PC-9 (cell line): ENCODE measurements around the gene GALM. TPM values are rescaled to one million over a fixed set of nuclear protein-coding genes. Genes with fewer than 3 reads are reported as not detected.

Source experiments
- BruUV-seq: library from RNA; stranded (reverse); fragments of 400-500 nt; replicated peaks from 2 replicates; lab custom pipeline; 2021; lab: Mats Ljungman, UMichigan
- CTCF ChIA-PET: fragments of 300-600 bp; sonication (Branson Sonifier 250); formaldehyde crosslinking; loops from one replicate; lab custom pipeline; 2022; ENCODE audit warnings: antibody characterized with exemption; lab: Charles Lee
- POLR2A ChIA-PET: fragments of 300-600 bp; sonication (Branson Sonifier 250); formaldehyde crosslinking; loops from one replicate; lab custom pipeline; 2022; ENCODE audit warnings: antibody characterized with exemption; ENCODE audit not compliant: unreplicated experiment; lab: Charles Lee
- DNase-seq, 2 experiments: peaks; one replicate each; pipeline versions ENCODE4 v3.0.0 to v3.0.0-alpha.2; 2015 to 2022; ENCODE audit warnings: mixed read lengths in 1 of 2
- H2AFZ ChIP-seq: fragments of 200-600 bp; sonication (generic); 2 replicates; pipeline ENCODE4 v1.8.1; 2017; ENCODE audit warnings: antibody characterized with exemption
- H3F3A ChIP-seq: fragments of 200-600 bp; sonication (generic); 2 replicates; pipeline ENCODE4 v1.8.1; 2017; ENCODE audit warnings: antibody characterized with exemption, mild to moderate bottlenecking, low read depth; ENCODE audit not compliant: insufficient read depth
- H3K27ac ChIP-seq: fragments of 200-600 bp; sonication (generic); 2 replicates; pipeline ENCODE4 v1.6.1; 2016; ENCODE audit warnings: mixed run types
- H3K27me3 ChIP-seq: fragments of 200-600 bp; sonication (generic); 2 replicates; pipeline ENCODE4 v1.6.1; 2016; ENCODE audit warnings: low read depth, mixed run types; ENCODE audit not compliant: insufficient read depth
- H3K36me3 ChIP-seq: fragments of 200-600 bp; sonication (generic); 2 replicates; pipeline ENCODE4 v1.6.1; 2016; ENCODE audit warnings: low read depth, mixed run types
- H3K4me1 ChIP-seq: fragments of 200-600 bp; sonication (generic); replicated peaks from 2 replicates; pipeline ENCODE4 v1.6.1; 2016; ENCODE audit warnings: mixed run types; ENCODE audit not compliant: insufficient read depth
- H3K4me2 ChIP-seq: fragments of 200-600 bp; sonication (generic); 2 replicates; pipeline ENCODE4 v1.6.1; 2017; ENCODE audit warnings: mixed run types
- H3K4me3 ChIP-seq: fragments of 200-600 bp; sonication (generic); 2 replicates; pipeline ENCODE4 v1.6.1; 2016; ENCODE audit warnings: mixed run types
- H3K79me2 ChIP-seq: fragments of 200-600 bp; sonication (generic); 2 replicates; pipeline ENCODE4 v1.6.1; 2017; ENCODE audit warnings: low read depth, mixed run types
- H3K9me2 ChIP-seq: fragments of 200-600 bp; sonication (generic); 2 replicates; pipeline ENCODE4 v1.8.1; 2017; ENCODE audit warnings: mild to moderate bottlenecking; ENCODE audit not compliant: insufficient read depth
- H3K9me3 ChIP-seq: fragments of 200-600 bp; sonication (generic); 2 replicates; pipeline ENCODE4 v1.8.1; 2016; ENCODE audit warnings: low read depth; ENCODE audit not compliant: insufficient read depth
- H4K20me1 ChIP-seq: fragments of 200-600 bp; sonication (generic); 2 replicates; pipeline ENCODE4 v1.8.1; 2017; ENCODE audit not compliant: insufficient read depth
- CTCF ChIP-seq: fragments of 200-600 bp; sonication (generic); conservative IDR thresholded peaks from 2 replicates; pipeline ENCODE4 v1.6.1; 2017; ENCODE audit warnings: mixed run types, antibody characterized with exemption, mild to moderate bottlenecking, moderate library complexity
- EZH2 ChIP-seq: fragments of 200-600 bp; sonication (generic); IDR thresholded peaks from 2 replicates; pipeline ENCODE4 v1.8.0; 2017; ENCODE audit warnings: antibody characterized with exemption, low read depth
- intact Hi-C: fragments of 100-400 bp; cut with micrococcal nuclease; formaldehyde crosslinking; loops from one replicate; pipeline ENCODE4 v1.10.0; 2022; ENCODE audit not compliant: unreplicated experiment
- total RNA-seq: library from RNA; stranded (reverse); gene quantifications from 2 replicates; pipeline ENCODE4 v1.2.3, GENCODE V29; 2021

The GALM gene
- total RNA-seq, 1 experiment from 2014 or later, result 27.7 TPM

GRCh38 chr2:38631976-38632375 lies 33.9 kb upstream of the GALM start:
- Histone ChIP-seq H4K20me1 (no peaks in the 10 kb centered on the region), H3K4me1 (peaks cover 8% of the 10 kb centered on the region), H3K27me3 (no peaks in the 10 kb centered on the region), H3K9me2 (no peaks in the 10 kb centered on the region; the same call in 1 of the 2 replicates), H3K4me2 (no peak overlapping the region), H2AFZ (no peak overlapping the region), H3K4me3 (no peak overlapping the region), H3K27ac (no peak overlapping the region), H3K9me3 (no peaks in the 10 kb centered on the region), H3K79me2 (no peaks in the 10 kb centered on the region), H3K36me3 (no peaks in the 10 kb centered on the region), H3F3A (no peaks in the 10 kb centered on the region)
- BruUV-seq, result no TSS peak
- ChIA-PET CTCF (no interaction called here), POLR2A (no interaction called here)
- no peak for TF ChIP-seq EZH2
- no peak for DNase-seq
- intact Hi-C loops, result no loop called here

- Histone ChIP-seq H3K9me3 (no peaks in the 10 kb centered on the region), H3F3A (no peaks in the 10 kb centered on the region), H3K4me3 (no peak overlapping the region), H3K4me1 (peaks cover 8% of the 10 kb centered on the region), H3K9me2 (no peaks in the 10 kb centered on the region; the same call in 1 of the 2 replicates), H3K27me3 (no peaks in the 10 kb centered on the region), H3K36me3 (no peaks in the 10 kb centered on the region), H3K79me2 (no peaks in the 10 kb centered on the region), H3K4me2 (no peak overlapping the region), H2AFZ (no peak overlapping the region), H4K20me1 (no peaks in the 10 kb centered on the region), H3K27ac (no peak overlapping the region)
- ChIA-PET CTCF (no interaction called here), POLR2A (no interaction called here)
- TF ChIP-seq CTCF (no peak), EZH2 (no peak)
- no TSS peak for BruUV-seq
- DNase-seq, result no peak
- intact Hi-C loops, result no loop called here
Observed at GRCh38 chr2:38632980-38633379, 32.9 kb upstream of the GALM start.

- Histone ChIP-seq H3F3A (no peaks in the 10 kb centered on the region), H3K9me3 (no peaks in the 10 kb centered on the region), H3K4me2 (no peak overlapping the region), H2AFZ (no peak overlapping the region), H3K27ac (no peak overlapping the region), H4K20me1 (no peaks in the 10 kb centered on the region), H3K4me1 (peaks cover 8% of the 10 kb centered on the region), H3K4me3 (no peak overlapping the region), H3K27me3 (no peaks in the 10 kb centered on the region), H3K36me3 (no peaks in the 10 kb centered on the region), H3K79me2 (no peaks in the 10 kb centered on the region), H3K9me2 (no peaks in the 10 kb centered on the region; the same call in 1 of the 2 replicates)
- no peak for DNase-seq
- POLR2A ChIA-PET, result no interaction called here
- TF ChIP-seq EZH2 (no peak), CTCF (no peak)
- CTCF ChIA-PET, result no interaction called here
- intact Hi-C loops, result no loop called here
- no TSS peak for BruUV-seq
Observed at GRCh38 chr2:38633895-38634294, 32.0 kb upstream of the GALM start.

- no peaks in the 10 kb centered on the region for H3K36me3 ChIP-seq
- no peaks in the 10 kb centered on the region for H3K9me3 ChIP-seq
- H3K4me3 ChIP-seq, result no peak overlapping the region
- no peaks in the 10 kb centered on the region; the same call in 1 of the 2 replicates for H3K9me2 ChIP-seq
- DNase-seq, result no peak
- no peaks in the 10 kb centered on the region for H3K27me3 ChIP-seq
- intact Hi-C loops, result no loop called here
- H3K27ac ChIP-seq, result no peak overlapping the region
- no peak overlapping the region for H3K4me2 ChIP-seq
- H3K79me2 ChIP-seq, result no peaks in the 10 kb centered on the region
- peaks cover 8% of the 10 kb centered on the region for H3K4me1 ChIP-seq
- no TSS peak for BruUV-seq
- TF ChIP-seq EZH2 (no peak), CTCF (no peak)
- POLR2A ChIA-PET, result no interaction called here
- no peak overlapping the region for H2AFZ ChIP-seq
- H4K20me1 ChIP-seq, result no peaks in the 10 kb centered on the region
- CTCF ChIA-PET, result no interaction called here
- H3F3A ChIP-seq, result no peaks in the 10 kb centered on the region
Observed at GRCh38 chr2:38634684-38635083, 31.2 kb upstream of the GALM start.
